C4-2B (cell line): ENCODE measurements around the gene CCDC18.

ENCODE experiments used
- CTCF ChIP-seq: fragments of 450-650 bp; conservative IDR thresholded peaks from 2 replicates; pipeline ENCODE4 v1.5.1; 2017; ENCODE audit warnings: mild to moderate bottlenecking
- ZFX ChIP-seq: fragments of 450-650 bp; IDR thresholded peaks from 2 replicates; pipeline ENCODE4 v1.6.1; 2017

GRCh38 chr1:93172778-93173177, 7.7 kb upstream of the CCDC18 start:
- TF ChIP-seq CTCF (no peak), ZFX (no peak)
